DMS53 (cell line): ENCODE measurements around the gene MAN1A2.
"Not testable (repeated sequence)": the region's sequence is repeated elsewhere in the genome, so short reads cannot be mapped to it uniquely, and the experiment has no call there.

ENCODE experiments used
- DNase-seq: peaks from one replicate; lab custom pipeline; 2025; lab: John Stamatoyannopoulos, UW

MAN1A2 gene

GRCh38 chr1:117367046-117368025, at the start of gene MAN1A2:
MAN1A2 (plus strand) TSS chr1:117367449; CDS start chr1:117368184, 735 bp downstream.
- DNase-seq: peak; percentile 80

DNA sequence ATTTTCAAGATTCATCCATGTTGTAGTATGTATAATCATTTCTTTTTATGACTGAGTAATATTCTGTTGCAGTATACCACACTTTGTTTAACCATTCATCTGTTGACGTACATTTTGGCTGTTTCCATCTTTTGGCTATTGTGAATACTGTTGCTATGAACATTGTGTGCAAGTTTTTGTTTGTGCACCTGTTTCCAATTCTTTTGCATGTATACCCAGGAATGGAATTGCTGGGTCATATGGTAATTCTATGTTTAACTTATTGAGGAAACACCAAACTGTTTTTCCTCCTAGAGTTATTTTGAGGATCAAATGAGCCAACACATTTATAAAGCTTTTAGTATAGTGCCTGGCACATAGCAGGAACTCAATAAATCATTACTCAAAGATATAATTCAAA, 49.2 kb upstream of the MAN1A2 start:
- no peak for DNase-seq

- no peak for DNase-seq
These were observed 48.8 kb upstream of the MAN1A2 start for GRCh38 chr1:117318426-117318825.

- DNase-seq: no peak
These were observed 46.7 kb upstream of the MAN1A2 start for GRCh38 chr1:117320515-117320914.

DNA sequence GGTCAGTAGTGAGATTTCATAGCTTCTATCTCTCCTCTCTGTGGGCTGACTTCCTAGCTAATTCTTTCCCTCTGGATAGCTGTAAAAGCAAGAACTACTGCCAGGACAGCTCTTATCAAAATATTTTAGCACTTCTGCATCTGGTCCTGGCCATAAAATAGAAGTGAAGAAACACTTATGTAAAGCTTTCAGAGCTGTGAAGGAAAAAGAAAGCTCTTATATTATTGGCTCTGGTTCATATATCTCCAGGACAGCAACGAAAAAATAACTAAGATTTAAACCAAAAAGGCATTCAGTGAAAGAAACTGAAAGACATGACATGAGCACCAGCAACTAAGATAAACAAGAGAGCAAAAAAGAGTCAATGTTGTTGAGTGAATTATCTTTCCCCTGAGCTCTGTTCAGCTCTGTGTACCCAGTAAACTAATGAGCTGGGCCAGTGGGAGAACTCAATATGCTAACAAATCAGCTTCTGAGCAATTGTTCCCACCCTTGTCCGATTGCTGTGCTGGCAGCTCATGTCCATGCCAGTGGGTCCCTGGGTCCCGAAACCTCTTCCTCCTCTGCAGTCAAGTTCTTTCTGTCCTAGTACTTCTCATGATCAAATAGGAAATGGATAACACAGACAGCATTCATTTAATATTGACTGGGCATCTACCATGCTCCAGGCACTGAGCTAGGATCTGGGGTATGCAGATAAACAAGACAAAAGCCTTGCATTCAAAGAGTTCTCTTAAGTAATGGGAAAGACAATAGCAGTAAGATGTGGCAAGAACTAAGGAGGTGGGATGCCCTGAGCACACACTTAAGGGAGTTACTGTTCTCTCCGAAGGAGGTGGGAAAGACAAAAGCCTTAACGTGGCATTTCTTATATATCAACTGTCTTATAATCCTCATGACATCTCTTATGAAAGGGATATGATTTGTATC, 45.3 kb upstream of the MAN1A2 start:
- no peak for DNase-seq

- no peak for DNase-seq
These were observed 42.9 kb upstream of the MAN1A2 start for GRCh38 chr1:117324357-117324756.

DNA sequence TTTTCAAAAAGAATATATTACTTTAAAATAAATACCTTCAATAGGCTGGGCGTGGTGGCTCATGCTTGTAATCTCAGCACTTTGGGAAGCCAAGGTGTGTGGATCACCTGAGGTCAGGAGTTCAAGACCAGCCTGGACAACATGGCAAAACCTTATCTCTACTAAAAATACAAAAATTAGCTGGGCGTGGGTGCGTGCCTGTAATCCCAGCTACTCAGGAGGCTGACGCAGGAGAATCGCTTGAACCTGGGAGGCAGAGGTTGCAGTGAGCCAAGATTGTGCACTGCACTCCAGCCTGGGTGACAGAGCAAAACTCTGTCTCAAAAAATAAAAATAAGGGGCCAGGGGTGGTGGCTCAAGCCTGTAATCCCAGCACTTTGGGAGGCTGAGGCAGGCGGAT, 41.2 kb upstream of the MAN1A2 start:
- DNase-seq: not testable (repeated sequence)

DNA sequence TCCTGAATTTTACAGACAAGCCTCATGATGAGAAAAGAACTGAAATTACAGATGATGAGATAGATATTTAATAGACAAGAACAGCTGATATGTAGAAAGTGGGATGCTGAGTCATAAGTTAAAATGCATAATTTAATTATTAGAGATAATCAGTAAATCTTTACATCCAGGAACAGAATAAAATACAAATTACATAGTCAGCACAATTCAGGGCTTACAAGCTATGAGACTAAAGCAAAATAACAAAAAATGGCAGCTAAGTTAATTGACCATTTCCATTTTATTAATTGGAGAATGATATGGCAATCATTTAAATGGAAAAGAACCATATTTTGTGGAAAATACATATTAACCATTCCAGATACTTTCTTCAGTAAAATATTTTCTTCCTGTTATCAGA, 40.2 kb upstream of the MAN1A2 start:
- DNase-seq: no peak

DNA sequence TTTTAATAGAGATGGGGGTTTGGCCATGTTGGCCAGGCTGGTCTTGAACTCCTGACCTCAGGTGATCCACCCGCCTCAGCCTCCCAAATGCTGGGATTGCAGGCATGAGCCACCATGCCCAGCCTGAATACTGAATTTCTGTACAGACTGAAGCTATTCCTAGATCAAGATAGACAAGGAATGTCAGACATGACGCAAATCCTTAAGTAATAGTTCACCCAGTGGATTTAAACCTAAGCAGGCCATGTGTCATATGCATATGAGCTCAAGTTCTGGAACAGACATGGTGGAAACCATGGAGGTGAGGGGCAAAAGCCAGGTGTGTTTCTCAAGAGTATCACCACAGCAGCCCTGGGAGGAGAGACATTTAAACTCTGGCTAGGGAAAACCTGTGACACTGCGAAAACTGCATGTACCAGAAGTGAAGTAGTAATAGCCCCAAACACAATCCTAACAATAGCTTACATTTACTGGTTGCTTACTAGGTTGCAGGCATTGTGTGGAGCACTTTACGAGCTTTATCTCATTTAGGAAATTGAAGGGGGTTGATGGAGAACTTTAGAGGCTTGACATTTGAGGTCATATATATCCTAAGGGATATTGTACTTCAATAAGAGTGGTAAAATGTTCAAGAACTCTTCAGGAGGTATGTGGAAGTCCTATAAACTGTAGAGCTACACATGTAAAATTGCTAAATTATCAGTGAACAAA, 31.7 kb upstream of the MAN1A2 start:
- no peak for DNase-seq

- no peak for DNase-seq
These were observed 31.0 kb upstream of the MAN1A2 start for GRCh38 chr1:117336088-117336817.

- DNase-seq: peak; percentile 79
These were observed 27.2 kb upstream of the MAN1A2 start for GRCh38 chr1:117339866-117340700.

- peak; percentile 0 for DNase-seq
These were observed 26.1 kb upstream of the MAN1A2 start for GRCh38 chr1:117341123-117341522.

DNA sequence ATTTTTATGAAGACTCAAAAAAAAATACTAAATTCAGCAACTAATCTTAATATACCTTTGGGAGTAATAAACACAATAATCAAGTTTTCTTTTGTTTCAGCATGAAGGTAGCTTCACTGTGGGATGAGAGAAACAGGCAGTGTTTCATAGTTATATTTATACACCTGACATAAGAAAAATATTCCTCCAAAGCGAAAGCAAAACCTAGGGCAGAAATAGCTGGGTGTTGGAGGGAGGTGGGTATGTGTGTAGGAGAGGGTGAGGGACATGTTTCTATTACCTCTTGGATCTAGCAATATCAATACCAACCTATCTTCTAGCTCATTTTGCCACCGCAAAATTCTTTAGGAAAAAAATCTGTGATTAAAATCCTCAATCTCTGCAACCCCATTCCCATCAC, 24.9 kb upstream of the MAN1A2 start:
- no peak for DNase-seq

DNA sequence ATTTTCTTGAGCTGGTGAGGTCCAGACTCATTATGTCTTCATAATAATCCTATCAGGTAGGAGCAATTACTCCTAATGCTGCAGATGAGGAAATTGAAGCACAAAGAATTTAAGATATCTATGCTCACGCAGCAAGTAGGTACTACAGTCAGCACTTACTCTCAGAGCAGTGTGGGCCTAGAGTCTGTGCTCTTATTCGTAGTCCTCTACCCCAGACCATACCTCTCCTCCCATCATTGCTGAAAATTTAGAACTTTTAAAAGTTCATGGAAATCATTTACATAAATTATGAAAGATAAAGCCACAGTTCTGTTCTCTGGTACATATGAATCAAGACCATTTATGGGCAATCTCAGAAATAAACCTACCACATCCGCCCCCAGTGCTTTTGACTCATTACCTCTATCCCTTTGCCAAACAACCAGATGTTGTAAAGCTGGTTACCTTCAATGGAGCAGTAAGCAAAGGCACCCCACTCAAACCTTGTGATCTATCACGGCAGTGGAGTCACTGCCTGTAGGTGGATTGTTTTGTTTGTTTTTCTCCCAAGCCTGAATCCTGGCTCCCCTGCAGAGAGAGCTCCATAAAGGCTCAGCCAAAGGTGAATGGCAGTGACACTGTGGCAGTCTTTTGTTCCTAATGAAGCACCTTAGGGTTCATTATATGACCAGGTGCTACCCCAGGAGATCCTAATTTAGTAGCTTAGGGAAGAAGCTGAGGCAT, 20.9 kb upstream of the MAN1A2 start:
- peak; percentile 11 for DNase-seq

- DNase-seq: no peak
These were observed 19.3 kb upstream of the MAN1A2 start for GRCh38 chr1:117347907-117348306.

DNA sequence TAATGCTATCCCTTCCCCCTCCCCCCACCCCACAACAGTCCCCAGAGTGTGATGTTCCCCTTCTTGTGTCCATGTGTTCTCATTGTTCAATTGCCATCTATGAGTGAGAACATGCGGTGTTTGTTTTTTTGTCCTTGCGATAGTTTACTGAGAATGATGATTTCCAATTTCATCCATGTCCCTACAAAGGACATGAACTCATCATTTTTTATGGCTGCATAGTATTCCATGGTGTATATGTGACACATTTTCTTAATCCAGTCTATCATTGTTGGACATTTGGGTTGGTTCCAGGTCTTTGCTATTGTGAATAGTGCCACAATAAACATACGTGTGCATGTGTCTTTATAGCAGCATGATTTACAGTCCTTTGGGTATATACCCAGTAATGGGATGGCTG, 14.6 kb upstream of the MAN1A2 start:
- DNase-seq: not testable (repeated sequence)

GRCh38 chr1:117357833-117358603, 9.2 kb upstream of the MAN1A2 start:
- peak; percentile 58 for DNase-seq

DNA sequence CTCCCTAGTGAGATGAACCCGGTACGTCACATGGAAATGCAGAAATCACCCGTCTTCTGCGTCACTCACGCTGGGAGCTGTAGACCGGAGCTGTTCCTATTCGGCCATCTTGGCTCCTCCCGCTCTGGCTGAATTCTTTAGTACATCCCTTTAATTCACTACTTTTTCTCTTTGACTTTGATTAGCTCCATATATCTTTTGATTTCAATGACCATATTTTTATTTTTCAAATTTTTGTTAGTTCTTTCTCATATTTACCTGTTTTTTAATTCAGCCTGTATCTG, 8.7 kb upstream of the MAN1A2 start:
- DNase-seq: peak; percentile 58
